DND-41 (cell line): ENCODE results near the gene SMIM35.

Source experiments
- CTCF ChIP-seq: IDR thresholded peaks from 2 replicates; pipeline ENCODE4 v1.5.1; 2012; ENCODE audit warnings: borderline replicate concordance, low read length, moderate library complexity, mild to moderate bottlenecking; ENCODE audit not compliant: poor library complexity, severe bottlenecking; ENCODE audit errors: extremely low read depth
- EZH2 ChIP-seq: IDR thresholded peaks from 3 replicates; pipeline ENCODE4 v1.6.1; 2012; ENCODE audit warnings: borderline replicate concordance, low read depth, mild to moderate bottlenecking, moderate library complexity, low read length, inconsistent platforms; ENCODE audit not compliant: severe bottlenecking

- TF ChIP-seq CTCF (no peak), EZH2 (no peak)
Observed at GRCh38 chr11:117969160-117969991, 117.4 kb downstream of the SMIM35 start.
